ENCODE data around the gene PTPRT. TPM values are rescaled to one million over a fixed set of nuclear protein-coding genes. Genes with fewer than 3 reads are reported as not detected.

The PTPRT gene
- total and polyA plus RNA-seq, 7 donors, result under 0.01 to 0.09 (median 0.03) TPM; not detected in 1

DNA sequence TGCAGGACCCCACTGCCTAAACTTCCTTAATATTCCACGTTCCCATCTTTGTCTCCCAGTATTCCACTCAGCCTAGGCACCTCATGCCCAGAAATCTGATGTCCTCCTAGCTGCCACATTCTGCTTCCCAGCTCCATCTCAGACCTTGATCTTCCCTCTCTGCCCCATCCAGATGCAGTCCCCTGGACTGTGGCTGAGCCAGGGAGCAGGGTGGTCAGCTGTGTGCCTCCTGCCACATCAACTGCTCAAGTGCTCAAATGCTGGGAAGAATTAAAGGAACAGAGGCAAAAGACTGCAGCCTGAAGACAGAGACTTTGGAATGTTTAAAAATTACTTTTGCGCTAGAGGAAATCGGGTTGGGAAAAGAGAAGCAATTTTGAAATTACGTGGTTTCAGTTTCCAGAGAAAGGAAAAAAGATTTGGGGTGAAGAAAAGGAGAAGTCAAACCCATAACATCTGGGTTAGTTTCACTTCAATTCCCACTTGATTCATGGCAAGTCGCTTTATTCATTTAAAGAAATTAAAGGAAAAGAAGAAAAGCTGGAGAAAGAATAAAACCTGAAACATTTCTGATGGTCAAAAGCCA is 704.8 kb downstream of the PTPRT start:
- peak in 1 of 4 donors; percentile 13 for ATAC-seq

DNA sequence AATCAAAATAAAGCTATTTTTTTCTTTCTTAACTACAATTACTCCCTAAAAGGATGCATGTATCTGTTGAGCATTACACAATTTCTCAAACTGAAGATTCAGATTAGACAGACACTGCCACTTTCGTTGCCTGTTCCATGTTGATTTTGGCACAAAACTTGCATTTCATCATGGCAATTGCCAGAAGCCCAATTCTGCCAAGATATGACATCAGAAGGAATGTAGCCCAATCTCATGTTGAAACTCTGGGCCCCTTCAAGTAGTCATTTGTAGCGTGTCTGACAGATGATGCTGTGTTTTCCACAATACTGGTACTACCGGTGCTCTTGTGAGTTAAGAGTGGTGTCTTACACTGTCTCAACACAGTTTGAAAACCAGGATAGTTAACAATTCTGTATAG is 705.4 kb downstream of the PTPRT start:
- Histone ChIP-seq H3K27ac (peak overlapping the region; percentile 56), H3K4me3 (no peak overlapping the region), H3K4me1 (no peaks in the 10 kb centered on the region), H3K9me3 (no peaks in the 10 kb centered on the region), H3K36me3 (ENCODE audit: insufficient read depth in 1 of 2, low read depth in 1 of 2) (no peaks in the 10 kb centered on the region), H3K27me3 (ENCODE audit: insufficient read depth in 3 of 3, low read length in 2 of 3) (no peaks in the 10 kb centered on the region)
- intact Hi-C loops (cut with DNase I), result no loop called here
- TF ChIP-seq, protein P1, sequence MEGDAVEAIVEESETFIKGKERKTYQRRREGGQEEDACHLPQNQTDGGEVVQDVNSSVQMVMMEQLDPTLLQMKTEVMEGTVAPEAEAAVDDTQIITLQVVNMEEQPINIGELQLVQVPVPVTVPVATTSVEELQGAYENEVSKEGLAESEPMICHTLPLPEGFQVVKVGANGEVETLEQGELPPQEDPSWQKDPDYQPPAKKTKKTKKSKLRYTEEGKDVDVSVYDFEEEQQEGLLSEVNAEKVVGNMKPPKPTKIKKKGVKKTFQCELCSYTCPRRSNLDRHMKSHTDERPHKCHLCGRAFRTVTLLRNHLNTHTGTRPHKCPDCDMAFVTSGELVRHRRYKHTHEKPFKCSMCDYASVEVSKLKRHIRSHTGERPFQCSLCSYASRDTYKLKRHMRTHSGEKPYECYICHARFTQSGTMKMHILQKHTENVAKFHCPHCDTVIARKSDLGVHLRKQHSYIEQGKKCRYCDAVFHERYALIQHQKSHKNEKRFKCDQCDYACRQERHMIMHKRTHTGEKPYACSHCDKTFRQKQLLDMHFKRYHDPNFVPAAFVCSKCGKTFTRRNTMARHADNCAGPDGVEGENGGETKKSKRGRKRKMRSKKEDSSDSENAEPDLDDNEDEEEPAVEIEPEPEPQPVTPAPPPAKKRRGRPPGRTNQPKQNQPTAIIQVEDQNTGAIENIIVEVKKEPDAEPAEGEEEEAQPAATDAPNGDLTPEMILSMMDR (IDR thresholded peaks at IDR 0.05), result no peak
- no peak for DNase-seq
- ATAC-seq, result peak; percentile 40 to 83 (median 72)
- 9 to 20% (median 17%) methylated on average over 3 of the region's 3 CpGs for WGBS, 3 donors

More for the DNA sequence above, 704.8 kb downstream of the PTPRT start:
- Histone ChIP-seq H3K4me3 (no peak overlapping the region), H3K27ac (peak overlapping the region; percentile 56), H3K4me1 (no peaks in the 10 kb centered on the region), H3K27me3 (ENCODE audit: insufficient read depth in 3 of 3, low read length in 2 of 3) (no peaks in the 10 kb centered on the region), H3K36me3 (ENCODE audit: insufficient read depth in 1 of 2, low read depth in 1 of 2) (no peaks in the 10 kb centered on the region), H3K9me3 (no peaks in the 10 kb centered on the region)
- intact Hi-C loops (cut with DNase I), result no loop called here
- TF ChIP-seq, protein P1 (IDR thresholded peaks at IDR 0.05), result no peak
- DNase-seq, result no peak
- WGBS, 3 donors, result 24 to 33% (median 25%) methylated on average over 5 of the region's 5 CpGs

DNA sequence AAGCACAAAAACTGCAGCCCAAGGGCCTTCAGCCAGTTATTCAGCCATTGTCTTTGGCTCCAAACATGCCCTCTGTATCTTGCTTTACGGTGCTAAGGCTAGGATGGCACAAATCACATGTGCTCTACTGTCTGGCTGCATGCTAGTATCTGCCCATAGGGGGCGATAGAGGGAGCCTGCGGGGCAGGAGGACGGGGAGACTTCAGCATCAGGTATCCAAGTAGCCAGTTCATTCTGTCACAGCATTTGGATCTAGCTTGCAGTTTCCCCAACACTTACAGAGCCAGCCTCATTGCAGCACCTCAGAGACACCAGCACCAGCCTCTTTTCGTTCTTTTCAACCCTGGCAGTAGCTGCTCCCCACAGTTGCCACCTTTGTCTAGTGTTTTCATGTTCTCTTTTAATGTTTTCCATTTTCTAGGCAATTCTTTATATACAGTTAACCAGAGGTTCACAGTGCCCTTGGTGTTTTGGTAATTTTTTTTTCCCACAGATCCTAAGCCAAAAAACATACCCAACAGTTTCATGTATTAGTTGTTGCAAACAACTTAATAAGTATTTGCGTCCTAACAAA is 705.9 kb downstream of the PTPRT start:
- Histone ChIP-seq H3K4me3 (no peak overlapping the region), H3K4me1 (no peaks in the 10 kb centered on the region), H3K36me3 (ENCODE audit: insufficient read depth in 1 of 2, low read depth in 1 of 2) (no peaks in the 10 kb centered on the region), H3K9me3 (no peaks in the 10 kb centered on the region), H3K27me3 (ENCODE audit: insufficient read depth in 3 of 3, low read length in 2 of 3) (no peaks in the 10 kb centered on the region), H3K27ac (no peak overlapping the region)
- 22 to 27% (median 25%) methylated on average over 6 of the region's 6 CpGs for WGBS, 3 donors
- no peak for ATAC-seq
- no peak for DNase-seq
- intact Hi-C loops (cut with DNase I), result no loop called here
- TF ChIP-seq, protein P1 (IDR thresholded peaks at IDR 0.05), result no peak

DNA sequence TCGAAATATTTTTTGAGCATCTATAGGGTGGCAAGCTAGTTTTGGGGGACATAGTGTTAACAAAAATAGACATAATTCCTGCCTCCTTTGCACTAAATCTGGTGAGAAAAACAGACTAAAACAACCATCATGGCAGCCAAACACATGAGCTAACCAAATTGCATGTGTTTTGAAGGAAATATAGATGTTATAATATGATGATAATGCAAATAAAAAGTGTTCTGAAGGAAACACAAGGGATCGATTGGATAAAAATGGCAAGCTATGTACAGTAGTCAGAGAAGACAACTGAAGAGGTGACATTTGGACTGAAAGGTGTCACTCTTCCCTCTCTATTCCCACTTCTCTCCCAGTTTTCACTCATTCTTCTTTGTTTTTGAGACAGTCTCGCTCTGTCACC is 706.9 kb downstream of the PTPRT start:
- TF ChIP-seq, protein P1 (IDR thresholded peaks at IDR 0.05), result no peak
- Histone ChIP-seq H3K36me3 (ENCODE audit: insufficient read depth in 1 of 2, low read depth in 1 of 2) (no peaks in the 10 kb centered on the region), H3K27ac (no peak overlapping the region), H3K4me1 (no peaks in the 10 kb centered on the region), H3K27me3 (ENCODE audit: insufficient read depth in 3 of 3, low read length in 2 of 3) (no peaks in the 10 kb centered on the region), H3K9me3 (no peaks in the 10 kb centered on the region), H3K4me3 (no peak overlapping the region)
- ATAC-seq (no peak), DNase-seq (no peak)
- intact Hi-C loops (cut with DNase I), result no loop called here
- 93 to 97% (median 94%) methylated on average over 3 of the region's 3 CpGs for WGBS, 3 donors

DNA sequence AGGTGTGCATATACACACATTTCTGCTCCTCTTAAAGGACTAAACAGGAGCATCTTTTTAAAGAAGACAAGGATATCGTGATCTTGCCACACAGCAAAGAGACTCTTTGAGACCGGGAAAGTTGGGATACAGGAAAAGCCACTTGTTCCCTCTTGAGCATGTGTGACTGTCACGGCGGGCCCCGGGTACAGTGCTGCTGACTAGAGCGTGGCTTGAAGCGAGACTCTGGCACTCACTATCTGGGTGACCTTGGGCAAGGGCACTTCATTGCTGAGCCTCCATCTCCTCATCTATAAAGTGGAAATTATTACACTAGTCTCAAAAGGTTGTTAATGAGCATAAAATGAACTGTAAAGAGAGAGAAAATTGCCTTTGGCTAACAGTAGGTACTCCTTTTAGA is 713.9 kb downstream of the PTPRT start:
- DNase-seq (no peak), ATAC-seq (no peak)
- no peaks in the 10 kb centered on the region for H3K4me1 ChIP-seq
- no peaks in the 10 kb centered on the region for H3K27me3 ChIP-seq (ENCODE audit: insufficient read depth in 3 of 3, low read length in 2 of 3)
- H3K4me3 ChIP-seq, result no peak overlapping the region
- H3K36me3 ChIP-seq (ENCODE audit: insufficient read depth in 1 of 2, low read depth in 1 of 2), result no peaks in the 10 kb centered on the region
- TF ChIP-seq, protein P1 (IDR thresholded peaks at IDR 0.05), result no peak
- intact Hi-C loops (cut with DNase I), result no loop called here
- H3K9me3 ChIP-seq, result no peaks in the 10 kb centered on the region
- 55 to 61% (median 55%) methylated on average over 7 of the region's 7 CpGs for WGBS, 3 donors
- H3K27ac ChIP-seq, result no peak overlapping the region
